DOHH2 (cell line): Measurements from ENCODE around the gene MS4A10.

Experiments
- H3F3A ChIP-seq: fragments of 200-600 bp; sonication (generic), shearing (Covaris generic); 2 replicates; pipeline ENCODE4 v1.6.0; 2016; ENCODE audit warnings: antibody characterized with exemption, mild to moderate bottlenecking; ENCODE audit not compliant: control insufficient read depth, insufficient read depth
- H3K27ac ChIP-seq: fragments of 200-600 bp; sonication (generic); 2 replicates; pipeline ENCODE4 v1.5.1; 2014; ENCODE audit warnings: low read depth, mild to moderate bottlenecking, low read length, moderate library complexity
- H3K27me3 ChIP-seq: fragments of 200-600 bp; sonication (generic); 2 replicates; pipeline ENCODE4 v1.6.1; 2014; ENCODE audit warnings: mild to moderate bottlenecking, low read length, mixed read lengths; ENCODE audit not compliant: control insufficient read depth
- H3K36me3 ChIP-seq: fragments of 200-600 bp; sonication (generic); 2 replicates; pipeline ENCODE4 v1.6.1; 2014; ENCODE audit warnings: mild to moderate bottlenecking, low read length, moderate library complexity, mixed read lengths; ENCODE audit not compliant: control insufficient read depth
- H3K4me1 ChIP-seq: fragments of 200-600 bp; sonication (generic); 2 replicates; pipeline ENCODE4 v1.6.1; 2014; ENCODE audit warnings: mild to moderate bottlenecking, low read length, mixed read lengths; ENCODE audit not compliant: control insufficient read depth
- H3K4me2 ChIP-seq: fragments of 200-600 bp; sonication (generic); 2 replicates; pipeline ENCODE4 v1.6.0; 2014; ENCODE audit warnings: mild to moderate bottlenecking, low read length, moderate library complexity
- H3K4me3 ChIP-seq: fragments of 200-600 bp; sonication (generic); 2 replicates; pipeline ENCODE4 v1.5.1; 2014; ENCODE audit warnings: mild to moderate bottlenecking, low read length, mixed read lengths
- H3K79me2 ChIP-seq: fragments of 200-600 bp; sonication (generic); 2 replicates; pipeline ENCODE4 v1.6.1; 2014; ENCODE audit warnings: mild to moderate bottlenecking, low read length, mixed read lengths; ENCODE audit not compliant: control insufficient read depth
- H3K9me2 ChIP-seq: fragments of 200-600 bp; sonication (generic); replicated peaks from 2 replicates; pipeline ENCODE4 v1.6.1; 2014; ENCODE audit warnings: mild to moderate bottlenecking, low read length, mixed read lengths; ENCODE audit not compliant: control insufficient read depth
- H3K9me3 ChIP-seq: fragments of 200-600 bp; sonication (generic); 2 replicates; pipeline ENCODE4 v1.6.1; 2014; ENCODE audit warnings: antibody characterized with exemption, low read length, mixed read lengths; ENCODE audit not compliant: control insufficient read depth, insufficient read depth
- H4K20me1 ChIP-seq: fragments of 200-600 bp; sonication (generic); 2 replicates; pipeline ENCODE4 v1.6.0; 2014; ENCODE audit warnings: low read depth, mild to moderate bottlenecking, antibody characterized with exemption, low read length, moderate library complexity; ENCODE audit not compliant: control insufficient read depth, insufficient read depth
- CTCF ChIP-seq: fragments of 200-600 bp; sonication (generic); IDR thresholded peaks from one replicate; pipeline ENCODE4 v1.5.1; 2014; ENCODE audit warnings: antibody characterized with exemption, mild to moderate bottlenecking, low read depth, low read length; ENCODE audit not compliant: poor library complexity, severe bottlenecking
- EZH2phosphoT487 ChIP-seq: fragments of 200-600 bp; sonication (generic); IDR thresholded peaks from 2 replicates; pipeline ENCODE4 v1.6.1; 2017; ENCODE audit warnings: borderline replicate concordance, mild to moderate bottlenecking, antibody characterized with exemption, low read length, moderate library complexity, mixed read lengths

Gene MS4A10

GRCh38 chr11:60774726-60775125 is 10.4 kb upstream of the MS4A10 start:
- H3K27me3 ChIP-seq = peaks cover 16% of the 10 kb centered on the region
- H3K9me3 ChIP-seq = no peaks in the 10 kb centered on the region
- no peaks in the 10 kb centered on the region for H3F3A ChIP-seq
- H3K27ac ChIP-seq = no peak overlapping the region
- H3K36me3 ChIP-seq = no peaks in the 10 kb centered on the region
- H3K4me2 ChIP-seq = no peak overlapping the region
- H3K79me2 ChIP-seq = no peaks in the 10 kb centered on the region
- H3K4me1 ChIP-seq = peaks cover 6% of the 10 kb centered on the region; the same call in 1 of the 2 replicates
- no peaks in the 10 kb centered on the region for H3K9me2 ChIP-seq
- H4K20me1 ChIP-seq = no peaks in the 10 kb centered on the region
- no peak overlapping the region for H3K4me3 ChIP-seq
- TF ChIP-seq EZH2phosphoT487 (no peak), CTCF (no peak)

DNA sequence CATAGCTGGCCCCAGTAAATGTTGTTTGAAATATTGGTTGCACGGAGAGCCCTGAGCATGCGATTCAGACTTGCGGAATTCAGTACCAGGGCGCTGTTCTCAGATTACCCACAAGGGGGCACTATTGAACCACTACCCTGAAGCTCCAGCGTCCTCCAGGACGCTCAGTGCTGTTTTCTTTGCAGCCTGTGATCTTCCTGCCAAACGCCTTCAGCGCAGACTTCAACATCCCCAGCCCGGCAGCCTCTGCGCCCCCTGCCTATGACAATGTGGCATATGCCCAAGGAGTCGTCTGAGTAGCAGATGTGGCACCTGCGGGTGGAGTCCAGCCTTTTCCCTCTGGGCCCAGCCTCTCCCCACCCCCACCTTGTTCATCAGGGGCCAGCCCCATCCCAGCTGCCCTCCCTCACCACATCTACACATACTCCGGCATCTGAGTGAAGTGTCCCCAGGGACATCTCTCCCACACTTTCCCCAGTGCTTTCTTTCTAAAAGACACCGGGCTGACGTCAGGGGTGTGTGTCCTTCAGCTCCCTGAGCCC is 9.6 kb upstream of the MS4A10 start:
- Histone ChIP-seq H3K9me3 (no peaks in the 10 kb centered on the region), H4K20me1 (no peaks in the 10 kb centered on the region), H3K36me3 (no peaks in the 10 kb centered on the region), H3K9me2 (no peaks in the 10 kb centered on the region), H3F3A (no peaks in the 10 kb centered on the region), H3K4me3 (no peak overlapping the region), H3K27ac (no peak overlapping the region), H3K79me2 (no peaks in the 10 kb centered on the region), H3K27me3 (peaks cover 16% of the 10 kb centered on the region), H3K4me1 (peaks cover 6% of the 10 kb centered on the region; the same call in 1 of the 2 replicates), H3K4me2 (no peak overlapping the region)
- peak; percentile 91 for TF ChIP-seq CTCF
- no peak for TF ChIP-seq EZH2phosphoT487

DNA sequence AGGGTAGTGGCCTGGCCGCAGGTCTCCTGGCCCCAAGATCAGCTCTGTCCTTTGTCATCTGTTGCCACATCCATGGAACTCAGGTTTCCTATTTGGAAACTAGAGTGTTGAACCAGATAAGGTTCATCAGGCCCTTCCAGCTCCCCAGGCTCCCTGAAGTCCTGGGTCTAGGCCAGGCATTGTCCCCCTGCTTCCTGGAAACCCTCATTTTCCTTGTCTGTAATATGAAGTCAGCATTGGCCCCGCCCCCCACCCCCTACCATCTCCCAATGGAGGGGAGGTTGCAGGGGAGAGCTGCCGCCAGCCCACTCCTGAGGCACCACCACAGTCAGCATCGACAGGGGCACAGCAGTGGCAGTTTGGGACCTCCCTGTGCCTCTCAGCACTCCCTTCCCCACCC is 9.0 kb upstream of the MS4A10 start:
- TF ChIP-seq EZH2phosphoT487 = no peak
- TF ChIP-seq CTCF = no peak
- H3K27ac ChIP-seq = no peak overlapping the region
- no peaks in the 10 kb centered on the region for H4K20me1 ChIP-seq

More for the DNA sequence above, 9.0 kb upstream of the MS4A10 start:
- H3K4me2 ChIP-seq = no peak overlapping the region
- H3K4me3 ChIP-seq = no peak overlapping the region
- H3K79me2 ChIP-seq = no peaks in the 10 kb centered on the region
- H3K4me1 ChIP-seq = peaks cover 6% of the 10 kb centered on the region; the same call in 1 of the 2 replicates
- H3K9me2 ChIP-seq = no peaks in the 10 kb centered on the region
- no peaks in the 10 kb centered on the region for H3K36me3 ChIP-seq
- no peaks in the 10 kb centered on the region for H3K9me3 ChIP-seq
- no peaks in the 10 kb centered on the region for H3F3A ChIP-seq
- H3K27me3 ChIP-seq = peaks cover 14% of the 10 kb centered on the region
